Measurements from ENCODE around the gene POLD2.
"Not testable (repeated sequence)": the region's sequence is repeated elsewhere in the genome, so short reads cannot be mapped to it uniquely, and the experiment has no call there.

Gene POLD2

GRCh38 chr7:44134943-44135628 is 11.7 kb upstream of the POLD2 start:
- no peak for DNase-seq

- DNase-seq, result no peak
Measured at GRCh38 chr7:44133295-44133694, 9.9 kb upstream of the POLD2 start.

- no peak for DNase-seq
Measured at GRCh38 chr7:44132039-44132438, 8.7 kb upstream of the POLD2 start.

- DNase-seq, result no peak
Measured at GRCh38 chr7:44131173-44132029, 8.1 kb upstream of the POLD2 start.

- no peak for DNase-seq
Measured at GRCh38 chr7:44128721-44129582, 5.6 kb upstream of the POLD2 start.

GRCh38 chr7:44127161-44127560 is 3.8 kb upstream of the POLD2 start:
- no peak for DNase-seq

GRCh38 chr7:44126574-44126973 is 3.2 kb upstream of the POLD2 start:
- not testable (repeated sequence) for DNase-seq

GRCh38 chr7:44124822-44125202 is 1.5 kb upstream of the POLD2 start:
- no peak for DNase-seq

- no peak for DNase-seq
Measured at GRCh38 chr7:44122529-44122928, 819 bp downstream of the POLD2 start.

GRCh38 chr7:44121761-44122420 is 1.5 kb downstream of the POLD2 start:
- DNase-seq, result no peak

GRCh38 chr7:44120395-44120794 is 3.0 kb downstream of the POLD2 start:
- no peak for DNase-seq

GRCh38 chr7:44119829-44120380 is 3.4 kb downstream of the POLD2 start:
- DNase-seq, result no peak

- DNase-seq, result no peak
Measured at GRCh38 chr7:44117801-44118429, 5.4 kb downstream of the POLD2 start.

- DNase-seq, result no peak
Measured at GRCh38 chr7:44116789-44117666, 6.3 kb downstream of the POLD2 start.

GRCh38 chr7:44116087-44116788 is 7.1 kb downstream of the POLD2 start:
- DNase-seq, result no peak

GRCh38 chr7:44114586-44115310 is 8.6 kb downstream of the POLD2 start:
- peak; percentile 7 to 48 for DNase-seq

GRCh38 chr7:44113764-44114354 is 9.5 kb downstream of the POLD2 start:
- no peak for DNase-seq

GRCh38 chr7:44112997-44113763 is 10.2 kb downstream of the POLD2 start:
- no peak for DNase-seq
